HepG2 (cell line): ENCODE results near the gene ABCB4. TPM values are rescaled to one million over a fixed set of nuclear protein-coding genes. Genes with fewer than 3 reads are reported as not detected.

Source experiments
- ATAC-seq: fragments of 200-7000 bp; cut with Tn5 transposase; 3 replicates; pipeline ENCODE4 v1.9.1; 2020; ENCODE audit warnings: mild to moderate bottlenecking, moderate library complexity
- BruUV-seq: library from RNA; stranded (reverse); fragments of 400-500 nt; replicated peaks from 2 replicates; lab custom pipeline; 2021; lab: Mats Ljungman, UMichigan
- CTCF ChIA-PET: fragments of 300-600 bp; formaldehyde crosslinking; extraction: SDS; loops from one replicate; lab custom pipeline; 2021; ENCODE audit warnings: low total read pairs, inconsistent platforms, low intra/inter-chr PET ratio; lab: Yijun Ruan, JAX
- POLR2A ChIA-PET: fragments of 350-600 bp; sonication (Branson Sonifier 250); formaldehyde crosslinking; loops from one replicate; lab custom pipeline; 2020; ENCODE audit warnings: antibody characterized with exemption, inconsistent platforms; lab: Yijun Ruan, JAX
- DNase-seq: peaks from one replicate; pipeline ENCODE4 v3.0.0-alpha.2; 2015; ENCODE audit warnings: low spot score
- FAIRE-seq: peaks from 3 replicates; lab custom pipeline; 2011; peaks lifted over from hg19 to GRCh38; lab: Jason Lieb, UNC
- H2AFZ ChIP-seq: one replicate; pipeline ENCODE4 v1.6.1; 2011; ENCODE audit warnings: low read length, inconsistent platforms
- H3K27ac ChIP-seq: fragments of 300-600 bp; 3 replicates; pipeline ENCODE4 v1.8.0; 2011; ENCODE audit warnings: mixed run types, mild to moderate bottlenecking, mixed read lengths, low read length, inconsistent platforms; ENCODE audit not compliant: insufficient read depth; ENCODE audit errors: extremely low read length
- H3K27me3 ChIP-seq, 2 experiments: fragments of 200-600 bp in 1 of 2; 2 replicates in 1 of 2; 3 replicates in 1 of 2; pipeline versions ENCODE4 v1.6.0 to v1.8.0; 2011; ENCODE audit warnings: low read length in 2 of 2, mild to moderate bottlenecking in 2 of 2, moderate library complexity in 2 of 2, inconsistent platforms in 1 of 2; ENCODE audit not compliant: insufficient read depth in 2 of 2, control insufficient read depth in 1 of 2
- H3K36me3 ChIP-seq, 2 experiments: fragments of 200-600 bp in 1 of 2; replicated peaks in 1 of 2; 2 replicates in 1 of 2; 3 replicates in 1 of 2; pipeline versions ENCODE4 v1.5.1 to v1.8.0; 2011; ENCODE audit warnings: low read length in 2 of 2, inconsistent platforms in 1 of 2; ENCODE audit not compliant: insufficient read depth in 2 of 2, control insufficient read depth in 1 of 2
- H3K4me1 ChIP-seq: 2 replicates; pipeline ENCODE4 v1.5.1; 2012; ENCODE audit warnings: low read length, inconsistent platforms; ENCODE audit not compliant: insufficient read depth
- H3K4me2 ChIP-seq: 2 replicates; pipeline ENCODE4 v1.6.0; 2011; ENCODE audit warnings: low read depth, low read length, inconsistent platforms
- H3K4me3 ChIP-seq, 3 experiments: fragments of 200-600 bp in 1 of 3; sonication (generic), shearing (Covaris generic) in 1 of 3; replicated peaks in 1 of 3; 2 replicates each; pipeline ENCODE4 v1.5.1; 2011 to 2016; ENCODE audit warnings: low read length in 3 of 3, inconsistent platforms in 2 of 3, low read depth in 2 of 3, mild to moderate bottlenecking in 2 of 3, control low read depth in 1 of 3, mixed read lengths in 1 of 3; ENCODE audit not compliant: insufficient read depth in 1 of 3
- H3K79me2 ChIP-seq: one replicate; pipeline ENCODE4 v1.6.1; 2011; ENCODE audit warnings: low read length, inconsistent platforms; ENCODE audit not compliant: insufficient read depth
- H3K9ac ChIP-seq: 2 replicates; pipeline ENCODE4 v1.6.0; 2011; ENCODE audit warnings: mild to moderate bottlenecking, low read depth, low read length, inconsistent platforms; ENCODE audit not compliant: insufficient read depth
- H3K9me3 ChIP-seq: 2 replicates; pipeline ENCODE4 v1.5.1; 2012; ENCODE audit warnings: mild to moderate bottlenecking, low read length
- H4K20me1 ChIP-seq: 2 replicates; pipeline ENCODE4 v1.6.0; 2011; ENCODE audit warnings: inconsistent platforms, mild to moderate bottlenecking, low read length, moderate library complexity; ENCODE audit not compliant: insufficient read depth
- ARNTL ChIP-seq: sonication (generic); formaldehyde crosslinking; IDR thresholded peaks from 2 replicates; pipeline ENCODE4 v1.4.0; 2020; ENCODE audit warnings: mild to moderate bottlenecking, missing genetic modification reagents
- CBX2 ChIP-seq, 2 experiments: fragments of 200-600 bp in 1 of 2; sonication (generic); formaldehyde crosslinking in 1 of 2; IDR thresholded peaks; 2 replicates each; pipeline versions ENCODE4 v1.7.0 to v1.8.1; 2018 to 2022; ENCODE audit warnings: low read depth in 2 of 2, low read length in 1 of 2, mild to moderate bottlenecking in 1 of 2, missing genetic modification reagents in 1 of 2
- FOXK2 ChIP-seq: fragments of 450-650 bp; IDR thresholded peaks from 2 replicates; pipeline ENCODE4 v1.6.1; 2016
- HDAC6 ChIP-seq: fragments of 200-600 bp; sonication (generic); IDR thresholded peaks from 2 replicates; pipeline ENCODE4 v1.7.0; 2017; ENCODE audit warnings: mild to moderate bottlenecking, antibody characterized with exemption, low read length, low read depth
- HNF1A ChIP-seq, 2 experiments: sonication (generic) in 1 of 2; formaldehyde crosslinking in 1 of 2; IDR thresholded peaks; 2 replicates each; pipeline versions ENCODE4 v1.4.0 to v1.6.1; 2016 to 2020; ENCODE audit warnings: borderline replicate concordance in 1 of 2, low read depth in 1 of 2, mild to moderate bottlenecking in 1 of 2, missing genetic modification reagents in 1 of 2
- MEIS1 ChIP-seq: sonication (generic); formaldehyde crosslinking; IDR thresholded peaks from 2 replicates; pipeline ENCODE4 v1.9.0; 2021; ENCODE audit warnings: mild to moderate bottlenecking, missing genetic modification reagents, moderate library complexity, borderline replicate concordance
- NFATC3 ChIP-seq: sonication (generic); formaldehyde crosslinking; IDR thresholded peaks from 2 replicates; pipeline ENCODE4 v1.5.1; 2020; ENCODE audit warnings: mild to moderate bottlenecking, missing genetic modification reagents
- PHB2 ChIP-seq: fragments of 450-650 bp; IDR thresholded peaks from 2 replicates; pipeline ENCODE4 v1.6.1; 2018; ENCODE audit not compliant: partially characterized antibody
- RXRB ChIP-seq: IDR thresholded peaks from 2 replicates; pipeline ENCODE4 v1.6.1; 2016; ENCODE audit warnings: borderline replicate concordance, missing genetic modification reagents, missing compliant biosample characterization
- SMARCC2 ChIP-seq: fragments of 450-650 bp; IDR thresholded peaks from 2 replicates; pipeline ENCODE4 v1.6.1; 2017; ENCODE audit warnings: antibody characterized with exemption, mild to moderate bottlenecking
- SNRNP70 ChIP-seq: fragments of 200-400 bp; formaldehyde crosslinking; IDR thresholded peaks from 2 replicates; pipeline ENCODE4 v1.6.1; 2017; ENCODE audit warnings: mild to moderate bottlenecking, low read depth, low read length, moderate library complexity
- SSRP1 ChIP-seq: IDR thresholded peaks from 2 replicates; pipeline ENCODE4 v1.6.1; 2016; ENCODE audit warnings: control low read depth
- TSC22D2 ChIP-seq: sonication (generic); formaldehyde crosslinking; IDR thresholded peaks from 2 replicates; pipeline ENCODE4 v1.5.1; 2020; ENCODE audit warnings: missing genetic modification reagents, mild to moderate bottlenecking, borderline replicate concordance
- U2AF1 ChIP-seq: fragments of 200-400 bp; formaldehyde crosslinking; optimal IDR thresholded peaks from 2 replicates; pipeline ENCODE3; 2017; ENCODE audit warnings: mild to moderate bottlenecking, low read depth, low read length
- UBTF ChIP-seq: sonication (generic); formaldehyde crosslinking; IDR thresholded peaks from 2 replicates; pipeline ENCODE4 v1.4.0; 2020; ENCODE audit warnings: mild to moderate bottlenecking, missing genetic modification reagents
- ZNF274 ChIP-seq: sonication (generic); formaldehyde crosslinking; IDR thresholded peaks from 2 replicates; pipeline ENCODE4 v1.5.1; 2020; ENCODE audit warnings: mild to moderate bottlenecking, missing genetic modification reagents
- ZNF556 ChIP-seq: sonication (generic); formaldehyde crosslinking; IDR thresholded peaks from 2 replicates; pipeline ENCODE4 v1.4.0; 2020; ENCODE audit warnings: mild to moderate bottlenecking, missing genetic modification reagents, borderline replicate concordance
- ZNF572 ChIP-seq: sonication (generic); formaldehyde crosslinking; IDR thresholded peaks from 2 replicates; pipeline ENCODE4 v1.5.1; 2020; ENCODE audit warnings: mild to moderate bottlenecking, missing genetic modification reagents
- ZNF841 ChIP-seq: sonication (generic); formaldehyde crosslinking; IDR thresholded peaks from 2 replicates; pipeline ENCODE4 v1.8.1; 2023; ENCODE audit warnings: missing genetic modification reagents, borderline replicate concordance
- ZSCAN20 ChIP-seq: sonication (generic); formaldehyde crosslinking; IDR thresholded peaks from 2 replicates; pipeline ENCODE4 v1.4.0; 2020; ENCODE audit warnings: missing genetic modification reagents, mild to moderate bottlenecking, borderline replicate concordance
- WGBS: methylation state at CpG from one replicate; pipeline ENCODE4 v1.1.6; 2017; ENCODE audit warnings: low lambda C conversion rate; 5-methylcytosine and 5-hydroxymethylcytosine counted together
- in situ Hi-C: cut with HindIII; loops from 2 replicates; pipeline ENCODE4 v1.10.0; 2017; ENCODE audit warnings: low pct_unique_long_range_greater_than_20kb; ENCODE audit not compliant: extremely low pct_ligation_motif_present
- intact Hi-C: fragments of 100-400 bp; cut with micrococcal nuclease; formaldehyde crosslinking; loops from one replicate; pipeline ENCODE4 v1.10.0; 2022; ENCODE audit not compliant: unreplicated experiment
- polyA plus RNA-seq, 8 experiments: library from polyadenylated mRNA; depleted of rRNA in 3 of 8; stranded (reverse) in 7 of 8; unstranded in 1 of 8; fragments of >200 nt; fragmentation: Illumina TruSeq in 4 of 8; extraction: Trizol in 4 of 8; gene quantifications; 2 replicates each; pipeline versions ENCODE4 v1.2.1 to v1.2.3, GENCODE V29; 2011 to 2016; ENCODE audit warnings: low read depth in 4 of 8, missing spikeins in 1 of 8, mixed read lengths in 1 of 8; ENCODE audit not compliant: insufficient read depth in 1 of 8
- total RNA-seq, 5 experiments: library from RNA; depleted of rRNA; stranded (reverse); fragments of >200 nt; fragmentation: Illumina TruSeq; extraction: Trizol; gene quantifications; 2 replicates each; pipeline ENCODE4 v1.2.3, GENCODE V29; 2016; ENCODE audit warnings: low read depth in 1 of 5

Gene ABCB4
- total and polyA plus RNA-seq, 2 of the 13 experiments (the other 11 are each of a cell fraction or from before 2014, with no cell fraction given), result 18.0 to 32.4 TPM

- H4K20me1 ChIP-seq, result no peaks in the 10 kb centered on the region
- H3K9ac ChIP-seq, result no peak overlapping the region
- ChIA-PET CTCF (no interaction called here), POLR2A (no interaction called here)
- H3K9me3 ChIP-seq, result no peaks in the 10 kb centered on the region
- ATAC-seq (no peak), FAIRE-seq (no peak), DNase-seq (no peak)
- no peak overlapping the region for H3K27ac ChIP-seq
- H3K36me3 ChIP-seq, result peaks cover 2 to 54% of the 10 kb centered on the region in 2 experiments
- no peak overlapping the region for H2AFZ ChIP-seq
- no peaks in the 10 kb centered on the region for H3K27me3 ChIP-seq
- BruUV-seq, result no TSS peak
- H3K4me1 ChIP-seq, result no peaks in the 10 kb centered on the region
- in situ Hi-C loops (loop anchor here (25.0 kb wide), 1 partner anchor 487 kb away; no protein-coding TSS in a partner anchor), intact Hi-C loops (no loop called here)
- no peaks in the 10 kb centered on the region for H3K79me2 ChIP-seq
- H3K4me3 ChIP-seq, result no peak overlapping the region
- 98% methylated on average over 5 of the region's 5 CpGs for WGBS
- H3K4me2 ChIP-seq, result no peak overlapping the region
- TF ChIP-seq TSC22D2 (CRISPR knock-in tag), result no peak
- TF ChIP-seq U2AF1, result no peak
- TF ChIP-seq NFATC3 (CRISPR knock-in tag), result no peak
- TF ChIP-seq SNRNP70, result no peak
- no peak for TF ChIP-seq CBX2 (IDR thresholded peaks at IDR 0.05; ENCODE audit: low read depth, low read length)
- no peak for TF ChIP-seq CBX2 (CRISPR knock-in tag; IDR thresholded peaks at IDR 0.05; ENCODE audit: low read depth)
- TF ChIP-seq ZNF556 (CRISPR knock-in tag), result no peak
- no peak for TF ChIP-seq ARNTL
- TF ChIP-seq ZNF841 (CRISPR knock-in tag), result no peak
- TF ChIP-seq FOXK2, result no peak
- no peak for TF ChIP-seq SSRP1 (CRISPR knock-in tag)
- no peak for TF ChIP-seq SMARCC2
- no peak for TF ChIP-seq HNF1A (IDR thresholded peaks at IDR 0.05; ENCODE audit: low read depth)
- no peak for TF ChIP-seq HNF1A (CRISPR knock-in tag; IDR thresholded peaks at IDR 0.05; ENCODE audit: borderline replicate concordance)
- no peak for TF ChIP-seq UBTF (CRISPR knock-in tag)
- no peak for TF ChIP-seq ZNF572 (CRISPR knock-in tag)
- no peak for TF ChIP-seq ZNF274
- no peak for TF ChIP-seq PHB2
- TF ChIP-seq MEIS1 (CRISPR knock-in tag), result no peak
- no peak for TF ChIP-seq RXRB
- TF ChIP-seq ZSCAN20 (CRISPR knock-in tag), result no peak
- TF ChIP-seq HDAC6, result no peak
Observed at GRCh38 chr7:87424075-87424474, 51.4 kb downstream of the ABCB4 start.
